B cell (primary cell): ENCODE data around the gene CELA1. TPM values are rescaled to one million over a fixed set of nuclear protein-coding genes. Genes with fewer than 3 reads are reported as not detected.

Experiments used
- ATAC-seq: fragments of 200-7000 bp; cut with Tn5 transposase; one replicate; pipeline ENCODE4 v1.10.0; 2021; ENCODE audit warnings: low read depth, mild to moderate bottlenecking, moderate number of reproducible peaks, moderate library complexity
- CTCF ChIA-PET: fragments of 350-600 bp; sonication (Branson Sonifier 250); formaldehyde crosslinking; loops from one replicate; lab custom pipeline; 2021; ENCODE audit warnings: antibody characterized with exemption, inconsistent platforms; lab: Charles Lee
- POLR2A ChIA-PET: fragments of 350-600 bp; sonication (Branson Sonifier 250); formaldehyde crosslinking; loops from one replicate; lab custom pipeline; 2021; ENCODE audit warnings: antibody characterized with exemption; lab: Charles Lee
- DNase-seq: peaks from one replicate; pipeline ENCODE4 v3.0.0; 2013
- H2AFZ ChIP-seq: 2 replicates; pipeline ENCODE4 v1.6.1; 2012; ENCODE audit warnings: mild to moderate bottlenecking, low read depth, low read length; ENCODE audit not compliant: insufficient read depth, poor library complexity, severe bottlenecking
- H3K27ac ChIP-seq, 2 donors: 1 replicate in 1 of 2; 2 replicates in 1 of 2; pipeline ENCODE4 v1.5.1; 2012 to 2013; ENCODE audit warnings: low read length in 2 of 2, mild to moderate bottlenecking in 2 of 2, moderate library complexity in 1 of 2
- H3K27me3 ChIP-seq, 4 experiments: fragments of 200-600 bp in 1 of 4; sonication (generic) in 1 of 4; replicated peaks in 1 of 4; 1 replicate in 2 of 4; 2 replicates in 2 of 4; pipeline versions ENCODE4 v1.6.1 to v1.7.0; 2013 to 2016; ENCODE audit warnings: low read length in 3 of 4, mild to moderate bottlenecking in 2 of 4, mixed read lengths in 1 of 4, moderate library complexity in 1 of 4; ENCODE audit not compliant: insufficient read depth in 4 of 4, control insufficient read depth in 3 of 4; ENCODE audit errors: control extremely low read depth in 1 of 4
- H3K36me3 ChIP-seq, 2 experiments: replicated peaks in 1 of 2; 1 replicate in 1 of 2; 2 replicates in 1 of 2; pipeline versions ENCODE4 v1.6.1 to v1.7.1; 2013; ENCODE audit warnings: low read length in 1 of 2; ENCODE audit not compliant: insufficient read depth in 2 of 2, control insufficient read depth in 1 of 2; ENCODE audit errors: control extremely low read depth in 1 of 2, extremely low read depth in 1 of 2
- H3K4me1 ChIP-seq, 2 donors: fragments of 200-600 bp in 1 of 2; sonication (generic) in 1 of 2; 1 replicate in 1 of 2; 2 replicates in 1 of 2; pipeline versions ENCODE4 v1.5.1 to v1.6.1; 2013 to 2017; ENCODE audit warnings: low read length in 2 of 2; ENCODE audit not compliant: control insufficient read depth in 2 of 2, insufficient read depth in 2 of 2
- H3K4me2 ChIP-seq: replicated peaks from 2 replicates; pipeline ENCODE3; 2012; ENCODE audit warnings: mild to moderate bottlenecking, low read depth, low read length; ENCODE audit not compliant: poor library complexity, severe bottlenecking
- H3K4me3 ChIP-seq, 5 experiments: fragments of 200-600 bp in 1 of 5; sonication (generic) in 1 of 5; 1 replicate in 3 of 5; 2 replicates in 2 of 5; pipeline versions ENCODE4 v1.5.1 to v1.7.0; 2011 to 2016; ENCODE audit warnings: low read length in 4 of 5, mild to moderate bottlenecking in 4 of 5, low read depth in 2 of 5, control low read depth in 1 of 5, moderate library complexity in 1 of 5; ENCODE audit not compliant: insufficient read depth in 1 of 5; ENCODE audit errors: control extremely low read depth in 1 of 5, extremely low read depth in 1 of 5
- H3K79me2 ChIP-seq: fragments of 200-600 bp; sonication (generic); one replicate; pipeline ENCODE4 v1.6.0; 2016; ENCODE audit warnings: low read length; ENCODE audit not compliant: control insufficient read depth, insufficient read depth
- H3K9ac ChIP-seq: fragments of 200-600 bp; sonication (generic); 2 replicates; pipeline ENCODE4 v1.6.1; 2017; ENCODE audit warnings: mild to moderate bottlenecking, low read length, moderate library complexity
- H3K9me3 ChIP-seq, 3 donors: one replicate each; pipeline versions ENCODE4 v1.6.1 to v1.7.1; 2013; ENCODE audit warnings: low read length in 2 of 3; ENCODE audit not compliant: control insufficient read depth in 2 of 3, insufficient read depth in 1 of 3; ENCODE audit errors: control extremely low read depth in 1 of 3
- H4K20me1 ChIP-seq: 2 replicates; pipeline ENCODE4 v1.6.0; 2012; ENCODE audit warnings: mild to moderate bottlenecking, low read length; ENCODE audit not compliant: insufficient read depth, control insufficient read depth, poor library complexity, severe bottlenecking
- H3K27ac Mint-ChIP-seq: one replicate; pipeline ENCODE4 v1.8.0; 2021; ENCODE audit warnings: mixed read lengths
- H3K27me3 Mint-ChIP-seq: one replicate; pipeline ENCODE4 v1.8.0; 2021; ENCODE audit warnings: mixed read lengths
- H3K4me1 Mint-ChIP-seq: one replicate; pipeline ENCODE4 v1.8.0; 2021; ENCODE audit warnings: mixed read lengths
- H3K4me3 Mint-ChIP-seq: one replicate; pipeline ENCODE4 v1.8.0; 2021; ENCODE audit warnings: mixed read lengths
- H3K9me3 Mint-ChIP-seq: one replicate; pipeline ENCODE4 v1.8.0; 2022; ENCODE audit warnings: mixed read lengths; ENCODE audit not compliant: insufficient read depth
- CTCF ChIP-seq: fragments of 200-600 bp; IDR thresholded peaks from one replicate; pipeline ENCODE4 v1.8.0; 2022; ENCODE audit warnings: antibody characterized with exemption, mild to moderate bottlenecking
- EZH2 ChIP-seq: IDR thresholded peaks from 2 replicates; pipeline ENCODE4 v1.6.1; 2012; ENCODE audit warnings: borderline replicate concordance, low read depth, mild to moderate bottlenecking, moderate library complexity, low read length; ENCODE audit not compliant: insufficient read depth, poor library complexity, severe bottlenecking
- WGBS: methylation state at CpG from one replicate; pipeline ENCODE4 v1.1.5; 2013; ENCODE audit warnings: missing lambda C conversion rate; ENCODE audit not compliant: insufficient coverage; 5-methylcytosine and 5-hydroxymethylcytosine counted together
- intact Hi-C: fragments of 100-400 bp; cut with micrococcal nuclease; formaldehyde crosslinking; loops from one replicate; pipeline ENCODE4 v1.10.0; 2022
- polyA plus RNA-seq: library from polyadenylated mRNA; depleted of rRNA; stranded (reverse); fragments of >200 nt; gene quantifications from 2 replicates; pipeline ENCODE4 v1.2.3, GENCODE V29; 2012
- total RNA-seq, 2 donors: library from RNA; stranded (reverse); fragments of 120-200 nt in 1 of 2; gene quantifications; 1 replicate in 1 of 2; 2 replicates in 1 of 2; pipeline versions ENCODE4 v1.2.3 to v1.2.4, GENCODE V29; 2013 to 2022

CELA1 gene
- total and polyA plus RNA-seq, 2 donors (not counting 1 experiment from before 2014, with no cell fraction given), result not detected

- Histone ChIP-seq H3K9ac (peak overlapping the region; percentile 9), H4K20me1 (no peaks in the 10 kb centered on the region), H3K9me3 (peaks cover 0 to 7% (median 0%) of the 10 kb centered on the region in 3 donors), H3K4me1 (peaks cover 30 to 43% of the 10 kb centered on the region in 2 donors), H2AFZ (no peak overlapping the region), H3K79me2 (no peaks in the 10 kb centered on the region), H3K36me3 (peaks cover 0 to 22% of the 10 kb centered on the region in 2 experiments), H3K4me3 (peak overlapping the region in 2 of 5 experiments; percentile 4 to 6), H3K27ac (peak overlapping the region in 1 of 2 donors; percentile 57), H3K27me3 (no peaks in the 10 kb centered on the region), H3K4me2 (peak overlapping the region; percentile 59)
- 15% methylated on average over 9 of the region's 10 CpGs for WGBS
- intact Hi-C loops, result loop anchor here (1.0 to 5.0 kb wide), 2 partner anchors 11 to 35 kb away; partner anchors contain the start of gene GALNT6
- no peaks in the 10 kb centered on the region for H3K27me3 Mint-ChIP-seq
- peak overlapping the region; percentile 53 for H3K27ac Mint-ChIP-seq
- H3K4me1 Mint-ChIP-seq, result peaks cover 39% of the 10 kb centered on the region
- TF ChIP-seq CTCF, result no peak
- TF ChIP-seq EZH2, result no peak
- POLR2A ChIA-PET, result no interaction called here
- peak; percentile 88 for DNase-seq
- H3K4me3 Mint-ChIP-seq, result peak overlapping the region; percentile 73
- no peaks in the 10 kb centered on the region for H3K9me3 Mint-ChIP-seq
- ATAC-seq, result peak; percentile 83
- CTCF ChIA-PET, result interaction anchor here (3.0 to 4.4 kb wide), 2 partner anchors 11 to 17 kb away, joined by 10 to 23 read pairs; no protein-coding TSS in a partner anchor
Measured at GRCh38 chr12:51357374-51358047, 11.0 kb upstream of the CELA1 start.
